ENCODE data around the gene PRKAG2.

- TF ChIP-seq POLR2AphosphoS5 (IDR thresholded peaks at IDR 0.05; ENCODE audit: low read depth) (no peak), CREB1 (CRISPR knock-in tag; IDR thresholded peaks at IDR 0.05; ENCODE audit: low read depth) (no peak), CTCF (conservative IDR thresholded peaks at IDR 0.05; ENCODE audit: low read depth in 2 of 2) (no peak), REST (IDR thresholded peaks at IDR 0.05; ENCODE audit: unreplicated experiment) (no peak), STAT1 (IDR thresholded peaks at IDR 0.05; ENCODE audit: unreplicated experiment) (no peak), EZH2 (IDR thresholded peaks at IDR 0.05; ENCODE audit: low read depth, unreplicated experiment) (no peak), ETS1 (IDR thresholded peaks at IDR 0.05) (no peak), JUNB (IDR thresholded peaks at IDR 0.05; ENCODE audit: unreplicated experiment) (no peak), EZH2phosphoT487 (IDR thresholded peaks at IDR 0.05; ENCODE audit: unreplicated experiment) (no peak), NANOG (IDR thresholded peaks at IDR 0.05; ENCODE audit: borderline replicate concordance) (no peak), ZNF462 (CRISPR knock-in tag; IDR thresholded peaks at IDR 0.05) (no peak), ZNF114 (CRISPR knock-in tag; IDR thresholded peaks at IDR 0.05) (no peak), ZNF331 (CRISPR knock-in tag; IDR thresholded peaks at IDR 0.05; ENCODE audit: low read depth) (no peak)
These were observed 121.6 kb downstream of the PRKAG2 start for GRCh38 chr7:151755131-151755801.
